ENCODE results near the gene SIRT7. TPM values are rescaled to one million over a fixed set of nuclear protein-coding genes. Genes with fewer than 3 reads are reported as not detected.

The SIRT7 gene
- total RNA-seq, 1 experiment from 2014 or later, result 78.3 TPM

DNA sequence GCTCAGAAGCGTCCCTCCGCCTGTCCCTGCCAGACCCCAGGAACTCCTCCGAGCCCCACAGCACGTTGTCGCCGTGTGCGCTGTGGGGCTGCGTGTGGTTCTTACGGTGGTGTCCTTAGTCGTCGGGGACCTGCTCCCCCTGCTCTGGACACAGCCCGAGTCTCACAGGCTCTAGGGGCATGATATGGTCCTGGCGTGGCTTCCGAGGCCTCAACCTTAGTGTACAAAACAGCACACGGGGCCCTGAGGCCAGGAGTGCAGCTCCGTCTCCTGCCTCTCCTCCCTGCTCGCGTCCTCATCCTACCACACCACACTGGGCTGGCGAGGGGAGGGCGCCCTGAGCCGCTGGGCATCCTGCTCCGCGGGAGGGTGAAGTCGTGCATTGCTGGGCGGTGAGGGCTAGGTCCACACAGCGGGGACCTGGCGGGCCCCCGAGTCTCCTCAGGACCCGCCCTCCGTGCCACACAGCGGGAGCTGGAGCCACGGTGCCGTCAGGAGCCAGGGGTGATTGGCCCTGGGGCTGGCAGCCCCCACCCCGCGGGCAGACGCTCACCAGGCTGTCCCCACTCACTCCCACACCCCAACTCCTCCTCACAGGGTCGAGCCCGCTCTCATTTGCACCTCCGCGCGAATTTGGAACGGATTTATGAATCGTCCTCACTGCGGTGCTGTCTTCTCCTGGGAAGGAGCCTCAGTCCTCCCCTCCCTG, 10.7 kb upstream of the SIRT7 start:
- no TSS peak for BruUV-seq (replicated peaks)
- H2AFZ ChIP-seq, result peak overlapping the region; percentile 79; the same call in 1 of the 2 replicates
- H3K4me1 ChIP-seq (replicated peaks; ENCODE audit: insufficient read depth), result peaks cover 27% of the 10 kb centered on the region

DNA sequence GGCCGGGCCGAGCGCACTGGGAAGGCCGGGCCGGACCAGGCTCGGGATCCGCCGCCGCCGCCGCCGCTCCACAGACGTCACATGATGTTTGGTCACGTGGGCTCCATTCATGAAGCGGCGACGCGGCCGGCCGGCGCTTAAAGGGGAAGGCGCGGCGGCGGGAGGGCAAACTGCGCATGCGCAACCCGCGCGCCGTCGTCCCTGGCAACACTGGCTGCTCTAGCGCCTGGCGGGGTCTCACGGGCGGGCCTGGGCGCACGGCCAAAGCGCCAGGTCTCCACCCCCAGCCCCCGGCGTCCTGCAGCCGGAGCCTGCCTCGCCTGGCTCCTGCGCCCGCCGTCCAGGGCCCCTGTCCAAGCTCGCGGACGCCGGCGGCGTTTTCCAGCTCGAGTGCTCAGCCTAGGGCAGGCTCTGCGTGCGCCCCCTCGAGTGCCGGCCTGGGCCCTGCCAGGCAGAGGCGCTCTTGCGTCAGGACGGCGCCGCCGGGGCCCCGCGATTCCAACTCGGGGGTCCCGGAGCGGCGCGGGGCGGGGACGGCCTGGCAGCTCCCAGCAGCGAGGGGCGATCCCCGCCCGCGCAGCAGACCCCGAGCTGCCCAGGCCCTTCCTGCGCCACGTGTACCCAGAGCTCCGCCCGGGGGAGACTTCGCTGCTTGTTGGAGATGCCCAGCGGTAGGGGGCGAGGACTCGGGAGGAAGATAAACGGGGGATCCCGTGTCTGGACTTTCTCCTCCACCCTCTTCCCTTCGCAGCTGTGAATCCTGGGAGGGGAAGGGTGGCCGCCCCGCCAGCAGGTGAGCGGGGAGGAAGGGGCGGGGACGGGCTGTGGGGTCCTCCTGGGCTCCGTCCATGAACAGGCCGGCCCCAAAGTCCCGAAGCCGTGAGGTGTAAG, 9.9 kb upstream of the SIRT7 start, which contains the start of gene MAFG:
Gene MAFG, minus strand, starts transcription at position 83 of the 891 bp plus-strand sequence. CDS start 4,550 bp downstream, outside the sequence.
- no peaks in the 10 kb centered on the region for H3K9me2 ChIP-seq (ENCODE audit: insufficient read depth)
- H3K36me3 ChIP-seq (ENCODE audit: low read depth), result no peaks in the 10 kb centered on the region
- peaks cover 27% of the 10 kb centered on the region for H3K4me1 ChIP-seq (replicated peaks; ENCODE audit: insufficient read depth)
- peak; percentile 70 to 97 for DNase-seq
- CTCF ChIA-PET, result interaction anchor here (0.5 to 1.1 kb wide), 3 partner anchors 12 to 92 kb away, joined by 3 to 7 read pairs (median 3); no protein-coding TSS in a partner anchor
- H3K79me2 ChIP-seq (ENCODE audit: low read depth), result peaks cover 33% of the 10 kb centered on the region
- TF ChIP-seq, protein P1, sequence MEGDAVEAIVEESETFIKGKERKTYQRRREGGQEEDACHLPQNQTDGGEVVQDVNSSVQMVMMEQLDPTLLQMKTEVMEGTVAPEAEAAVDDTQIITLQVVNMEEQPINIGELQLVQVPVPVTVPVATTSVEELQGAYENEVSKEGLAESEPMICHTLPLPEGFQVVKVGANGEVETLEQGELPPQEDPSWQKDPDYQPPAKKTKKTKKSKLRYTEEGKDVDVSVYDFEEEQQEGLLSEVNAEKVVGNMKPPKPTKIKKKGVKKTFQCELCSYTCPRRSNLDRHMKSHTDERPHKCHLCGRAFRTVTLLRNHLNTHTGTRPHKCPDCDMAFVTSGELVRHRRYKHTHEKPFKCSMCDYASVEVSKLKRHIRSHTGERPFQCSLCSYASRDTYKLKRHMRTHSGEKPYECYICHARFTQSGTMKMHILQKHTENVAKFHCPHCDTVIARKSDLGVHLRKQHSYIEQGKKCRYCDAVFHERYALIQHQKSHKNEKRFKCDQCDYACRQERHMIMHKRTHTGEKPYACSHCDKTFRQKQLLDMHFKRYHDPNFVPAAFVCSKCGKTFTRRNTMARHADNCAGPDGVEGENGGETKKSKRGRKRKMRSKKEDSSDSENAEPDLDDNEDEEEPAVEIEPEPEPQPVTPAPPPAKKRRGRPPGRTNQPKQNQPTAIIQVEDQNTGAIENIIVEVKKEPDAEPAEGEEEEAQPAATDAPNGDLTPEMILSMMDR (conservative IDR thresholded peaks at IDR 0.05), result no peak; the same call in 1 of the 2 replicates
- TF ChIP-seq EZH2 (IDR thresholded peaks at IDR 0.05; ENCODE audit: low read depth), result no peak
- no peaks in the 10 kb centered on the region for H3K9me3 ChIP-seq (ENCODE audit: insufficient read depth, low read depth)
- peaks cover 16% of the 10 kb centered on the region; the same call in 1 of the 2 replicates for H3F3A ChIP-seq (ENCODE audit: insufficient read depth, low read depth)
- intact Hi-C loops (cut with micrococcal nuclease; ENCODE audit: unreplicated experiment), result loop anchor here (2.0 to 5.0 kb wide), 2 partner anchors 53 to 61 kb away; no protein-coding TSS in a partner anchor
- H3K27me3 ChIP-seq (ENCODE audit: insufficient read depth, low read depth), result no peaks in the 10 kb centered on the region
- POLR2A ChIA-PET (ENCODE audit: unreplicated experiment), result interaction anchor here (0.5 to 1.0 kb wide), 3 partner anchors 17 to 269 kb away, joined by 4 to 16 read pairs (median 6); partner anchors contain the start of gene PCYT2
- peaks cover 10% of the 10 kb centered on the region; the same call in 1 of the 2 replicates for H4K20me1 ChIP-seq (ENCODE audit: insufficient read depth)
- H3K4me3 ChIP-seq, result peak within 1 kb of the TSS; percentile 73
- no TSS peak for BruUV-seq (replicated peaks)
- H3K4me2 ChIP-seq, result peak within 1 kb of the TSS; percentile 86
- peak within 1 kb of the TSS; percentile 79; the same call in 1 of the 2 replicates for H2AFZ ChIP-seq
- H3K27ac ChIP-seq, result peak within 1 kb of the TSS; percentile 87

More for the DNA sequence above, 10.7 kb upstream of the SIRT7 start:
- Histone ChIP-seq H3K4me2 (peak overlapping the region; percentile 78), H3K27ac (no peak overlapping the region), H3K27me3 (ENCODE audit: insufficient read depth, low read depth) (no peaks in the 10 kb centered on the region), H3F3A (ENCODE audit: insufficient read depth, low read depth) (peaks cover 13% of the 10 kb centered on the region; the same call in 1 of the 2 replicates), H3K36me3 (ENCODE audit: low read depth) (no peaks in the 10 kb centered on the region), H3K9me3 (ENCODE audit: insufficient read depth, low read depth) (no peaks in the 10 kb centered on the region), H3K4me3 (peak overlapping the region; percentile 73), H3K9me2 (ENCODE audit: insufficient read depth) (no peaks in the 10 kb centered on the region), H4K20me1 (ENCODE audit: insufficient read depth) (peaks cover 10% of the 10 kb centered on the region; the same call in 1 of the 2 replicates), H3K79me2 (ENCODE audit: low read depth) (peaks cover 32% of the 10 kb centered on the region)
- TF ChIP-seq, protein P1 (conservative IDR thresholded peaks at IDR 0.05), result no peak
- no peak for TF ChIP-seq EZH2 (IDR thresholded peaks at IDR 0.05; ENCODE audit: low read depth)
- ChIA-PET CTCF (interaction anchor here (1.1 kb wide), 1 partner anchor 58 kb away, joined by 3 read pairs; no protein-coding TSS in a partner anchor), POLR2A (ENCODE audit: unreplicated experiment) (no interaction called here)
- intact Hi-C loops (cut with micrococcal nuclease; ENCODE audit: unreplicated experiment), result loop anchor here (5.0 kb wide), 1 partner anchor 61 kb away; no protein-coding TSS in a partner anchor
- DNase-seq, result peak in 1 of 2 experiments; percentile 41
